Measurements from ENCODE around the gene INSR. TPM values are rescaled to one million over a fixed set of nuclear protein-coding genes. Genes with fewer than 3 reads are reported as not detected.

INSR gene
- total and polyA plus RNA-seq, 10 of the 15 experiments (the other 5 are each of a cell fraction or from before 2014, with no cell fraction given): 4.2 to 34.9 (median 13.6) TPM

DNA sequence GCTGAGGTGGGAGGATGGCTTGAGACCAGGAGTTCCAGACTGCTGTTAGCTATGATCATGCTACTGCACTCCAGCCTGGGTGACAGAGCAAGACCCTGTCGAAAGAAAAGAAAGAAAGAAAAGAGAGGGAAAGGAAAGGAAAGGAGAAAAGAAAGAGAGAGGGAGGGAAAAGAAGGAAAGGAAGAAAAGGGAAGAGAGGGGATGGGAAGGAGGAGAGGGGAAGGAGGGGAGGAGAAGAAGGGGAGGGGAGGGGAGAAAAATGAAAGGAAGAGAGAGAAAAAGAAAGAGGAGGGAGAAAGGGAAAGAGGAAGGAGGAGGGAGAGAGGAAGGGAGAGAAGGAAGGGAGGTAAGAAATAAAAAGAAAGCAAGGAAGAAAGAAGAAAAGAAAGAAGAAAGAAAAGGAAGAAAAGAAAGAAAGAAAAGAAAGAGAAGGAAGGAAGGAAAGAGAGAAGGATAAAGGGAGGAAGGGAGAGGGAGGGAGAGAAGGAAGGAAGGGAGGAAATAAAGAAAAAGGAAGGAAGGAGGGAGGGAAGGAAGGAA lies 44.1 kb downstream of the INSR start:
- Histone ChIP-seq H3K9me3 (replicated peaks; ENCODE audit: control insufficient read depth, insufficient read depth, low read length) (peaks cover 14% of the 10 kb centered on the region), H3K79me2 (ENCODE audit: control insufficient read depth, insufficient read depth, low read length) (peaks cover 45% of the 10 kb centered on the region)
- TF ChIP-seq PML (IDR thresholded peaks at IDR 0.05; ENCODE audit: low read length): no peak
- TF ChIP-seq HDGF (IDR thresholded peaks at IDR 0.05): no peak
- TF ChIP-seq YBX1 (IDR thresholded peaks at IDR 0.05): no peak
- TF ChIP-seq NFIC (IDR thresholded peaks at IDR 0.05; ENCODE audit: low read depth, low read length): no peak
- TF ChIP-seq BHLHE40 (IDR thresholded peaks at IDR 0.05; ENCODE audit: borderline replicate concordance in 1 of 2, low read depth in 2 of 2, low read length in 1 of 2): no peak
- no peak for TF ChIP-seq MEF2B (IDR thresholded peaks at IDR 0.05; ENCODE audit: partially characterized antibody, poor library complexity, severe bottlenecking)
- TF ChIP-seq SIX5 (IDR thresholded peaks at IDR 0.05; ENCODE audit: low read depth, low read length, severe bottlenecking): no peak
- TF ChIP-seq PAX8 (IDR thresholded peaks at IDR 0.05): no peak
- no peak for TF ChIP-seq EZH2 (IDR thresholded peaks at IDR 0.05; ENCODE audit: borderline replicate concordance, control insufficient read depth, low read depth, low read length)
- TF ChIP-seq GABPA (IDR thresholded peaks at IDR 0.05; ENCODE audit: low read depth): no peak
- TF ChIP-seq, protein P1, sequence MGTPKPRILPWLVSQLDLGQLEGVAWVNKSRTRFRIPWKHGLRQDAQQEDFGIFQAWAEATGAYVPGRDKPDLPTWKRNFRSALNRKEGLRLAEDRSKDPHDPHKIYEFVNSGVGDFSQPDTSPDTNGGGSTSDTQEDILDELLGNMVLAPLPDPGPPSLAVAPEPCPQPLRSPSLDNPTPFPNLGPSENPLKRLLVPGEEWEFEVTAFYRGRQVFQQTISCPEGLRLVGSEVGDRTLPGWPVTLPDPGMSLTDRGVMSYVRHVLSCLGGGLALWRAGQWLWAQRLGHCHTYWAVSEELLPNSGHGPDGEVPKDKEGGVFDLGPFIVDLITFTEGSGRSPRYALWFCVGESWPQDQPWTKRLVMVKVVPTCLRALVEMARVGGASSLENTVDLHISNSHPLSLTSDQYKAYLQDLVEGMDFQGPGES (IDR thresholded peaks at IDR 0.05): no peak
- no peak for TF ChIP-seq MLLT1 (IDR thresholded peaks at IDR 0.05)
- no peak for TF ChIP-seq ZNF592 (IDR thresholded peaks at IDR 0.05)
- TF ChIP-seq RFX5 (IDR thresholded peaks at IDR 0.05; ENCODE audit: low read depth, low read length): no peak
- TF ChIP-seq IKZF2 (IDR thresholded peaks at IDR 0.05): no peak
- TF ChIP-seq SREBF1 (IDR thresholded peaks at IDR 0.05; ENCODE audit: low read length): no peak
- TF ChIP-seq ESRRA (IDR thresholded peaks at IDR 0.05; ENCODE audit: low read length): no peak

More for the DNA sequence above, 44.1 kb downstream of the INSR start:
- H4K20me1 ChIP-seq (ENCODE audit: control insufficient read depth, insufficient read depth): no peaks in the 10 kb centered on the region
- SMC1A ChIA-PET (ENCODE audit: uncharacterized antibody, unreplicated experiment): interaction anchor here (1.2 kb wide), 1 partner anchor 49 kb away, joined by 4 read pairs; no protein-coding TSS in a partner anchor
- no peak overlapping the region for H3K4me2 ChIP-seq (ENCODE audit: control insufficient read depth, insufficient read depth)
- no TSS peak for BruUV-seq (replicated peaks)
- WGBS (ENCODE audit: insufficient coverage, insufficient replicate concordance, low lambda C conversion rate, missing lambda C conversion rate): 0% methylated on average over 1 of the region's 1 CpG
- H3K9ac ChIP-seq (ENCODE audit: control insufficient read depth, insufficient read depth, low read length): no peak overlapping the region
- H3K4me3 ChIP-seq: no peak overlapping the region
- intact Hi-C loops (cut with micrococcal nuclease; ENCODE audit: unreplicated experiment) (no loop called here), in situ Hi-C loops (cut with MboI) (no loop called here)
- peaks cover 0 to 5% of the 10 kb centered on the region in 2 experiments; a peak in 2 of 4 replicates for H3K36me3 ChIP-seq (ENCODE audit: control insufficient read depth in 2 of 2, insufficient read depth in 2 of 2, low read length in 1 of 2)
- RAD21 ChIA-PET (ENCODE audit: unreplicated experiment): interaction anchor here (0.7 kb wide), 1 partner anchor 135 kb away, joined by 3 read pairs; no protein-coding TSS in a partner anchor
- POLR2A ChIA-PET: interaction anchor here (0.6 kb wide), 1 partner anchor 9 kb away, joined by 11 read pairs; no protein-coding TSS in a partner anchor
- no peak for FAIRE-seq
- no peaks in the 10 kb centered on the region for H3K27me3 ChIP-seq (replicated peaks in 1 of 2; ENCODE audit: control insufficient read depth in 2 of 2, insufficient read depth in 2 of 2, low read length in 1 of 2)
- CTCF ChIA-PET: interaction anchor here (0.6 to 1.3 kb wide), 2 partner anchors 14 to 60 kb away, joined by 4 to 7 read pairs; no protein-coding TSS in a partner anchor
- no peak overlapping the region for H3K27ac ChIP-seq (ENCODE audit: control insufficient read depth, insufficient read depth)
- peaks cover 8% of the 10 kb centered on the region for H3K4me1 ChIP-seq (ENCODE audit: control insufficient read depth, insufficient read depth, low read length)
- H2AFZ ChIP-seq (ENCODE audit: control insufficient read depth, low read depth, low read length): no peak overlapping the region
- no peak for ATAC-seq
- DNase-seq (ENCODE audit: low read depth, low spot score): no peak

Data from GM12878 (cell line).